Spleen (tissue), 7 donors: ENCODE results near the gene FCHO2.

Source experiments
- CTCF ChIP-seq, 11 experiments: fragments of 200-600 bp in 7 of 11; fragments of 450-650 bp in 4 of 11; sonication (generic) in 4 of 11; IDR thresholded peaks in 8 of 11; conservative IDR thresholded peaks in 3 of 11; 1 replicate in 7 of 11; 2 replicates in 4 of 11; pipeline versions ENCODE4 v1.4.0 to v1.8.0; 2016 to 2021; ENCODE audit warnings: antibody characterized with exemption in 11 of 11, inconsistent platforms in 4 of 11, mild to moderate bottlenecking in 1 of 11
- POLR2A ChIP-seq, 3 donors: fragments of 450-650 bp; IDR thresholded peaks; one replicate each; pipeline ENCODE4 v1.5.1; 2017; ENCODE audit warnings: antibody characterized with exemption in 3 of 3, mild to moderate bottlenecking in 1 of 3
- POLR2AphosphoS5 ChIP-seq, 3 donors: sonication (generic); formaldehyde crosslinking; IDR thresholded peaks; one replicate each; pipeline ENCODE4 v1.5.1; 2017; ENCODE audit warnings: antibody characterized with exemption in 3 of 3
- donor health status: DM: no; HTN: no; CAD: no; lungs with moderate emphysema.
- donor health status: DM: no; HTN: no; CAD: no.
- donor health status: DM: no; HTN: no; CAD: no.

- TF ChIP-seq POLR2A (IDR thresholded peaks at IDR 0.05) (no peak), CTCF (IDR thresholded peaks at IDR 0.05 in 8 of 11, conservative IDR thresholded peaks at IDR 0.05 in 3 of 11) (no peak), POLR2AphosphoS5 (IDR thresholded peaks at IDR 0.05) (no peak)
Measured at GRCh38 chr5:73045623-73046022, 89.8 kb downstream of the FCHO2 start.
